HepG2 (cell line): Measurements from ENCODE around the gene NDUFS2. TPM values are rescaled to one million over a fixed set of nuclear protein-coding genes. Genes with fewer than 3 reads are reported as not detected.

ENCODE experiments used
- ATAC-seq: fragments of 200-7000 bp; cut with Tn5 transposase; 3 replicates; pipeline ENCODE4 v1.9.1; 2020; ENCODE audit warnings: mild to moderate bottlenecking, moderate library complexity
- BruUV-seq: library from RNA; stranded (reverse); fragments of 400-500 nt; replicated peaks from 2 replicates; lab custom pipeline; 2021; lab: Mats Ljungman, UMichigan
- CTCF ChIA-PET: fragments of 300-600 bp; formaldehyde crosslinking; extraction: SDS; loops from one replicate; lab custom pipeline; 2021; ENCODE audit warnings: low total read pairs, inconsistent platforms, low intra/inter-chr PET ratio; lab: Yijun Ruan, JAX
- POLR2A ChIA-PET: fragments of 350-600 bp; sonication (Branson Sonifier 250); formaldehyde crosslinking; loops from one replicate; lab custom pipeline; 2020; ENCODE audit warnings: antibody characterized with exemption, inconsistent platforms; lab: Yijun Ruan, JAX
- DNase-seq: peaks from one replicate; pipeline ENCODE4 v3.0.0-alpha.2; 2015; ENCODE audit warnings: low spot score
- FAIRE-seq: peaks from 3 replicates; lab custom pipeline; 2011; peaks lifted over from hg19 to GRCh38; lab: Jason Lieb, UNC
- H2AFZ ChIP-seq: one replicate; pipeline ENCODE4 v1.6.1; 2011; ENCODE audit warnings: low read length, inconsistent platforms
- H3K27ac ChIP-seq: fragments of 300-600 bp; 3 replicates; pipeline ENCODE4 v1.8.0; 2011; ENCODE audit warnings: mixed run types, mild to moderate bottlenecking, mixed read lengths, low read length, inconsistent platforms; ENCODE audit not compliant: insufficient read depth; ENCODE audit errors: extremely low read length
- H3K27me3 ChIP-seq, 2 experiments: fragments of 200-600 bp in 1 of 2; 2 replicates in 1 of 2; 3 replicates in 1 of 2; pipeline versions ENCODE4 v1.6.0 to v1.8.0; 2011; ENCODE audit warnings: low read length in 2 of 2, mild to moderate bottlenecking in 2 of 2, moderate library complexity in 2 of 2, inconsistent platforms in 1 of 2; ENCODE audit not compliant: insufficient read depth in 2 of 2, control insufficient read depth in 1 of 2
- H3K36me3 ChIP-seq, 2 experiments: fragments of 200-600 bp in 1 of 2; replicated peaks in 1 of 2; 2 replicates in 1 of 2; 3 replicates in 1 of 2; pipeline versions ENCODE4 v1.5.1 to v1.8.0; 2011; ENCODE audit warnings: low read length in 2 of 2, inconsistent platforms in 1 of 2; ENCODE audit not compliant: insufficient read depth in 2 of 2, control insufficient read depth in 1 of 2
- H3K4me1 ChIP-seq: 2 replicates; pipeline ENCODE4 v1.5.1; 2012; ENCODE audit warnings: low read length, inconsistent platforms; ENCODE audit not compliant: insufficient read depth
- H3K4me2 ChIP-seq: 2 replicates; pipeline ENCODE4 v1.6.0; 2011; ENCODE audit warnings: low read depth, low read length, inconsistent platforms
- H3K4me3 ChIP-seq, 3 experiments: fragments of 200-600 bp in 1 of 3; sonication (generic), shearing (Covaris generic) in 1 of 3; replicated peaks in 1 of 3; 2 replicates each; pipeline ENCODE4 v1.5.1; 2011 to 2016; ENCODE audit warnings: low read length in 3 of 3, inconsistent platforms in 2 of 3, low read depth in 2 of 3, mild to moderate bottlenecking in 2 of 3, control low read depth in 1 of 3, mixed read lengths in 1 of 3; ENCODE audit not compliant: insufficient read depth in 1 of 3
- H3K79me2 ChIP-seq: one replicate; pipeline ENCODE4 v1.6.1; 2011; ENCODE audit warnings: low read length, inconsistent platforms; ENCODE audit not compliant: insufficient read depth
- H3K9ac ChIP-seq: 2 replicates; pipeline ENCODE4 v1.6.0; 2011; ENCODE audit warnings: mild to moderate bottlenecking, low read depth, low read length, inconsistent platforms; ENCODE audit not compliant: insufficient read depth
- H3K9me3 ChIP-seq: 2 replicates; pipeline ENCODE4 v1.5.1; 2012; ENCODE audit warnings: mild to moderate bottlenecking, low read length
- H4K20me1 ChIP-seq: 2 replicates; pipeline ENCODE4 v1.6.0; 2011; ENCODE audit warnings: inconsistent platforms, mild to moderate bottlenecking, low read length, moderate library complexity; ENCODE audit not compliant: insufficient read depth
- ARID3A ChIP-seq: IDR thresholded peaks from 2 replicates; pipeline ENCODE4 v1.6.1; 2012; ENCODE audit warnings: low read depth, low read length, improper control_type of control experiment
- FLYWCH1 ChIP-seq: sonication (generic); formaldehyde crosslinking; IDR thresholded peaks from 2 replicates; pipeline ENCODE4 v1.8.1; 2023; ENCODE audit warnings: mild to moderate bottlenecking, missing genetic modification reagents
- HMGA1 ChIP-seq: sonication (generic); formaldehyde crosslinking; conservative IDR thresholded peaks from 2 replicates; pipeline ENCODE4 v1.4.0; 2020; ENCODE audit warnings: missing genetic modification reagents
- WGBS: methylation state at CpG from one replicate; pipeline ENCODE4 v1.1.6; 2017; ENCODE audit warnings: low lambda C conversion rate; 5-methylcytosine and 5-hydroxymethylcytosine counted together
- in situ Hi-C: cut with HindIII; loops from 2 replicates; pipeline ENCODE4 v1.10.0; 2017; ENCODE audit warnings: low pct_unique_long_range_greater_than_20kb; ENCODE audit not compliant: extremely low pct_ligation_motif_present
- intact Hi-C: fragments of 100-400 bp; cut with micrococcal nuclease; formaldehyde crosslinking; loops from one replicate; pipeline ENCODE4 v1.10.0; 2022; ENCODE audit not compliant: unreplicated experiment
- polyA plus RNA-seq, 8 experiments: library from polyadenylated mRNA; depleted of rRNA in 3 of 8; stranded (reverse) in 7 of 8; unstranded in 1 of 8; fragments of >200 nt; fragmentation: Illumina TruSeq in 4 of 8; extraction: Trizol in 4 of 8; gene quantifications; 2 replicates each; pipeline versions ENCODE4 v1.2.1 to v1.2.3, GENCODE V29; 2011 to 2016; ENCODE audit warnings: low read depth in 4 of 8, missing spikeins in 1 of 8, mixed read lengths in 1 of 8; ENCODE audit not compliant: insufficient read depth in 1 of 8
- total RNA-seq, 5 experiments: library from RNA; depleted of rRNA; stranded (reverse); fragments of >200 nt; fragmentation: Illumina TruSeq; extraction: Trizol; gene quantifications; 2 replicates each; pipeline ENCODE4 v1.2.3, GENCODE V29; 2016; ENCODE audit warnings: low read depth in 1 of 5

Gene NDUFS2
- total and polyA plus RNA-seq, 2 of the 13 experiments (the other 11 are each of a cell fraction or from before 2014, with no cell fraction given): 89.9 to 118 TPM

GRCh38 chr1:161158316-161159010, 43.7 kb upstream of the NDUFS2 start:
- TF ChIP-seq FLYWCH1: no peak
- no peak for TF ChIP-seq HMGA1 (CRISPR knock-in tag)
- TF ChIP-seq ARID3A: no peak
- FAIRE-seq (no peak), DNase-seq (no peak), ATAC-seq (no peak)
- H3K27me3 ChIP-seq: no peaks in the 10 kb centered on the region; a peak in 1 of 5 replicates
- POLR2A ChIA-PET: interaction anchor here (1.0 to 2.2 kb wide), 2 partner anchors 8 to 26 kb away, joined by 3 to 5 read pairs; partner anchors contain the start of genes DEDD and PPOX
- H3K9ac ChIP-seq: peak overlapping the region; percentile 91
- no TSS peak for BruUV-seq
- H2AFZ ChIP-seq: no peak overlapping the region
- peak overlapping the region in 1 of 3 experiments; percentile 94; a peak in 2 of 6 replicates for H3K4me3 ChIP-seq
- no peaks in the 10 kb centered on the region for H4K20me1 ChIP-seq
- intact Hi-C loops: no loop called here
- peaks cover 17% of the 10 kb centered on the region for H3K79me2 ChIP-seq
- peak overlapping the region; percentile 64 for H3K27ac ChIP-seq
- peak overlapping the region; percentile 97 for H3K4me2 ChIP-seq
- H3K9me3 ChIP-seq: no peaks in the 10 kb centered on the region
- 92% methylated on average over 9 of the region's 9 CpGs for WGBS
- H3K36me3 ChIP-seq: peaks cover 10 to 31% of the 10 kb centered on the region in 2 experiments; a peak in 4 of 5 replicates
- CTCF ChIA-PET: no interaction called here
- in situ Hi-C loops: no loop called here
- peaks cover 45% of the 10 kb centered on the region for H3K4me1 ChIP-seq
